Subcutaneous adipose tissue (tissue), 4 donors: ENCODE results near the gene QDPR. TPM values are rescaled to one million over a fixed set of nuclear protein-coding genes. Genes with fewer than 3 reads are reported as not detected.

Source experiments
- CTCF ChIP-seq: fragments of 450-650 bp; IDR thresholded peaks from one replicate; pipeline ENCODE4 v1.5.1; 2016; ENCODE audit warnings: low read depth, mild to moderate bottlenecking, control low read depth, antibody characterized with exemption, moderate library complexity
- total RNA-seq, 4 donors: library from RNA; depleted of rRNA; stranded (reverse); fragments of >200 nt; gene quantifications; one replicate each; pipeline ENCODE4 v1.1.0, GENCODE V29; 2016

QDPR gene
- total RNA-seq, 4 donors from 2014 or later: 13.9 to 50.9 (median 34.9) TPM

GRCh38 chr4:17526695-17527477 is 15.0 kb upstream of the QDPR start:
- no peak for TF ChIP-seq CTCF

- TF ChIP-seq CTCF: no peak
Observed at GRCh38 chr4:17523662-17524061, 11.8 kb upstream of the QDPR start.

GRCh38 chr4:17521595-17521994 is 9.7 kb upstream of the QDPR start:
- TF ChIP-seq CTCF: no peak

DNA sequence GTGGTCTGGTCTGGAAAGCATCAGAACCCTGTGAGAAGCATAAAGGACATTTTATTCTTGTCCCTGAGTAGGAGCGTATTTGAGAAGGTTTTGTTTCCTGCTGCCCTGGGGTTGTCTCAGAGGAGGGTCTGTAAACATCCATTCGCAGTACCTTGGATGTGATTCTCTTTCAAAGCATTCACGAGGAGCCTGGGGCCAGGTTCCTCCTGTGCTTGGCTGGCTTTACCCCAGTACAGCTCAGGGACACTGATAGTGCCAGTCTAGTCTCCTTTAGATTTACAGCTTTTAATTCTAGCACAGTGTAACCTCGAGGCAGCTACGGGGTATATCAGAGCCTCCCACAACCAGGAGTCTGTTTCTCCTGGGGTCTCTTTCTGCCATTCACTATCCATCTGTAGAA is 5.8 kb upstream of the QDPR start:
- no peak for TF ChIP-seq CTCF

DNA sequence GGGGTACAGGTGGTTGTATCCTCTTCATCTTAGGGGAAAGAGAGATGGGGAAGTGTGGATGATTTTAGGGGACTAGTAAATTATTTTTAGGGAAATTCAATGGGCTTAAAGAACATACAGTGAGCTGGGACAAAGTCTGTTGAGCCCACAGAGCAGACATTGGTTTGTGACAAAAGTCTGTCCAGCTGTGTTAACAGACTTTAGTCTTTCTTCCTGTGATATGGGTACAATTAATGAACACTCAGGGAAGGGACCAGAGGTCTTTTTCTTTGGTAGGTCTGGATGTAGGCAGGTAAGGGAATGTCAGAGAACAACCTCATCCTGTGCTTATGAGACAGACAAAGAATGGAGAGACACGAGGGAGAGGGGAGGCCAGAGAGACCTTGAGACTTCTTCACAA is 5.1 kb upstream of the QDPR start:
- TF ChIP-seq CTCF: no peak

- TF ChIP-seq CTCF: no peak
Observed at GRCh38 chr4:17515445-17516407, 3.8 kb upstream of the QDPR start.

DNA sequence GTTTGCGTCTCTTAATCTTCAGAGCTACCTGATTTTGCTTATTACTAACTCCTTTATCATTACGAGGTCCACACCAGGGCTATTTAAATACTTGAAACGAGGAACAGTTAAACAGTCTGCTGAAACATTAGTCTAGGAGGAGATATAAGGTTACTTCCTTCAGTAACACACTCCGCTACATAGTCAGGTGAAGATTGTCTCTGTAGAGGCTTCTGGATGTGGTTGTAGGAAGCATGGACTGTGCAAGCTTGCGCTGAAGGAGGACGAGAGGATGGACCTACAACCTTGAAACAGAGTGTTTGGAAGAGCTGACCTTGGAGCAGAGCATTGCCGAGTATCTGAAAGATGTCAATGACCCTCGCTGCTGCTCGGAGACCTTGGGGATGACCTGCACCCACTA is 3.0 kb upstream of the QDPR start, which contains the start of gene CLRN2:
TSS of gene CLRN2 (plus strand) at position 301 of the 400 bp plus-strand sequence. CDS start 102 bp downstream, outside the sequence.
- TF ChIP-seq CTCF: no peak
